Sciatic nerve (tissue), 2 donors: Measurements from ENCODE around the gene ARVCF. TPM values are rescaled to one million over a fixed set of nuclear protein-coding genes. Genes with fewer than 3 reads are reported as not detected.
A peak's percentile ranks its signal among the peaks of the same experiment; 100 is the strongest.
"Not testable (repeated sequence)": the region's sequence is repeated elsewhere in the genome, so short reads cannot be mapped to it uniquely, and the experiment has no call there.

ENCODE experiments used
- ATAC-seq: fragments of 200-7000 bp; cut with Tn5 transposase; one replicate; pipeline ENCODE4 v1.9.1; 2020; ENCODE audit warnings: mild to moderate bottlenecking, moderate library complexity
- DNase-seq: peaks from one replicate; pipeline ENCODE4 v3.0.0-alpha.2; 2020; ENCODE audit warnings: low spot score
- intact Hi-C: fragments of 100-400 bp; cut with DNase I; formaldehyde crosslinking; loops from one replicate; pipeline ENCODE4 v1.14.2; 2022
- microRNA-seq: library from miRNA; unstranded; fragments of <30 nt; microRNA quantifications from one replicate; pipeline ENCODE4 v1.2.0, GENCODE V29; 2020
- total RNA-seq: library from RNA; stranded (reverse); fragmentation: NEBNext Ultra II Directional; extraction: Animal tissue kit (Norgen Biotek cat#: 25700); gene quantifications from one replicate; pipeline ENCODE4 v1.2.1, GENCODE V29; 2021
- donor health status: DM: no; HTN: no; CAD: no.
- donor health status: DM: no; HTN: no; CAD: no.

Gene ARVCF
- total RNA-seq, 1 donor from 2014 or later, result 59.4 TPM

DNA sequence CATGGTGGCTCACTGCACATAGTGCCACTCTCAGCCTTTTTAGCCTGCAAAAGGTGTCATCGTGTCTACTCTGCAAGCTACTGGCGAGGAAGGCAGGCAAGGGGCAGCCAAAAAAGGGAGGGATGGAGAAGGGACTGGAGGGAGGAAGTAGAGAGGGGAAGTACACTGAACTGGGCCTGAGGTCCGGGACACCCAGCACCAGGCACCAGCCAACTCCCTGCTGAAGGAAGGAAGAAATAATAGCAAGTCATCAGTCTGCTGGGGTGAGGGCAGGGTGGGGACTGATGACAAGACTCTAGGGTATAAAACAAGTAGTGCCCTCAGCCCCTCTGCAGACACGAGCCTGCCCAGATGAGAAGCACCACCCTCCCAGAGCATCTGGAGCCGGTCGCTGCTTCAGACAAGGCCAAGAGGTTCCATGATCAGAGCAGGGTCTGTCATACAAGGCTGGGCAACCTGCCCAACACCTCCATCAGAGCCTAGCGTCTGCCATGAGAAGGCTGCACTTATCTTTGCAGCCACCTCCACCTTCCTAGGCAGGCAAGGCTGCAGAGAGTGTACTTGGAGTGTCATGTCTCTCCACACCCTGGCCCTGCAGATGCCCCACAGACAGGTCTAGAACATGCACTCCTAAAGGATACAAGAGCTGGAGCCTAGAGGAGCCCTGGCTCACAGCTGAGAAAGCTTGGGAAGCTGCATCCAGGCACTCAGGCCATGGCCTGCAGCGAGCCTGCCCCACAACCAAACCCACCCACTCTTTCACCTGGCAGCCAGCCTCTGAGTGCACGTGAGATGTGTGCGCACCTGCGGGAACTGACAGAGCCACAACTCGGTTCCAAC, 84.0 kb downstream of the ARVCF start:
- DNase-seq (no peak), ATAC-seq (peak; percentile 60)
- intact Hi-C loops, result no loop called here

GRCh38 chr22:19931514-19931913, 85.1 kb downstream of the ARVCF start:
- intact Hi-C loops, result no loop called here
- DNase-seq, result no peak
- no peak for ATAC-seq

GRCh38 chr22:19930551-19931486, 85.8 kb downstream of the ARVCF start:
- no peak for ATAC-seq
- DNase-seq, result no peak
- intact Hi-C loops, result no loop called here

DNA sequence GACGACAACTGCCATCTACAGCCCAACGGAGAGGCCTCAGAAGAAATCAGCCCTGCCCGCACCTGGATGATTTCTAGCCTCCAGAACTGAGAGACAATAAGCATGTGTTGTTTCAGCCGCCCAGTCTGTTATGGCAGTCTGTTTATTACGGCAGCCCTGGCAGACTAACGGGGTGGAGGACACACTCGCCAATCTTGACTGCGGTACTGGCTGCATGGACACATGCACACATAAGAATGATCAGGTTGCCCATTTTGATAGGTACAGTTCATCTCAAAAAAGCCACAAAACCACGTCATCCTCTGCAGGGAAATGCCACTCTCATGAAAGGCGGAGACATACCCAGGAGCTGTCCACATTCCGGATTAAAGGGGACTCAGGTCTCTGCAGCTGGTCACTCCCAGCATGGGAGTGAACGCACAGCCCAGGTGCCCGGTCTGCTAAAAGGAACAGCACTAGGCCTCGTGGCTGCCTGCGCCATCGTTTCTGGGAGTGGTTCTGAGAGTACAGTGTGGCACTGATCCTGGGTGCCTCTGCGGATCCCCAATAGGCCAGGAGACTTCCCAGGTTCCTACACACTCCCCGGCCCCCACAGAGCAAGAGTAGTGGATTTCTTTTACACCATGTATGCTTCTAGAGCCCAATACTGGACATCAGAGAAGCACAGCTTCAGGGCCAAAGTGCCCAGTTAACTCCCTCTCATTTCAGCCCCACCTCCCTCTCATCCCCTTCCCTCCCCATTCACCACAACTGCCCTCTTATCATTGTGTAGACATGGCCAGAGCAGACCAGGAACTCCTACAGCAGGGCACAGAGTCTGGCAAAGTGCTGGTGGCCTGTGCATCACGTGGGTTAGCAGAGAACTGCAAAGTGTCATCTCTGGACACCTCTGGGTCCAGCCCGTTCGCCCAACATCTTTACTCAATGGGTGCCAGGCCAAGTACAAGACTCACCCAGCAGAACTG, 86.8 kb downstream of the ARVCF start:
- DNase-seq, result no peak
- intact Hi-C loops, result no loop called here
- no peak for ATAC-seq

DNA sequence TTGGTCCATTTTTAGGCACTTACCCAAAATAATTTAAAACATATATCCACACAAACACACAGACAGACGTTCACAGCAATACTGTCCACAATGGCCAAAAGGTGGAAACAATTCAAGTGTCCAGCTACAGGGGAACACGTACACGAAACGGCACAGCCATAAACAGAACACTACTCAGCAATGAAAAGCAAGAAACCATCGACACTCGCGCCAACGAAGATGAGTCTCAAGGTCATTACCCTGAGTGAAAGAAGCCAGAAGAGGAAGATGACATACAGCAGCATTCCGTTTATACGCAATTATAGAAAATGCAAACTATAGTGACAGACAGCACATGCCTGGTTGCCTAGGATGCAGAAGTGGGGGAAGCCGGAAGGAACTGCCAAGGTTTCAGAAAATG, 88.4 kb downstream of the ARVCF start:
- no peak for ATAC-seq
- intact Hi-C loops, result no loop called here
- DNase-seq, result no peak

GRCh38 chr22:19927696-19928095, 88.9 kb downstream of the ARVCF start:
- intact Hi-C loops, result no loop called here
- DNase-seq (no peak), ATAC-seq (no peak)

DNA sequence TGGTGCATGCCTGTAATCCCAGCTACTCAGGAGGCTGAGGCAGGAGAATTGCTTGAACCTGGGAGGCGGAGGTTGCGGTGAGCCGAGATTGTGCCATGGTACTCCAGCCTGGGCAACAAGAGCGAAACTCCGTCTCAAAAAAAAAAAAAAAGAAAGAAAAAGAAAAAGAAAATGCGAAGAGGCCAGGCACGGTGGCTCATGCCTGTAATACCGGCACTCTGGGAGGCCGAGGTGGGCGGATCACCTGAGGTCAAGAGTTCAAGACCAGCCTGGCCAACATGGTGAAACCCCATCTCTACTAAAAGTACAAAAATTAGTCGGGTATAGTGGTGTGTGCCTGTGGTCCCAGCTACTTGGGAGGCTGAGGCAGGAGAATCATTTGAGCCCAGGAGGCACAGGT, 90.6 kb downstream of the ARVCF start:
- intact Hi-C loops, DNase-seq, ATAC-seq: not testable (repeated sequence)

DNA sequence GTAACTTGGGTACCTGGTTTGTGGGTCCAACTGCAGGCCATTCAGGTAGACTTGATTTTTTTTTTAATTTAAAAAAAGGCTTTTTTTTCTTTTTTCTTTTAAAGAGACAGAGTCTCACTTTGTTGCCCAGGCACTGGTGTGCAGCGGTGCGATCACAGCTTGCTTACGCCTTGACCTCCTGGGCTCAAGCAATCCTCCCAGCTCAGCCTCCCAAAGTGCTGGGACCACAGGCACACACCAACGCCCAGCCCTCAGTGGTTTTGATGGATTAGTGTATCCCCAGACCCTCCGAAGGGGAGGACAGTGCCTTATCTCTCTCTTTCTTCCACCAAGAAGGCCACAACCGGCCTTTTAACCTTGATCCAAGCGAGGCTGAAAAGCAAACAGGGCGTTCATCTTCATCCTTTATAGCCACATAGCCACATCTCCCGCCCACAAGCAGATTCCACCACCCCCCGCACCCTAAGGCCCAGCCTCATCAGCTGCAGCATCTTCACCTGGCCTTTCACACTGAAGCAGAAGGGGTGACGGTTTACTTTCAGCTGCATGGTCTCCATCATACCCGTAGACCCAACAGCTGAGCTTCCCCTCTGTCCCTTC, 92.6 kb downstream of the ARVCF start:
- intact Hi-C loops, result no loop called here
- DNase-seq, result no peak
- ATAC-seq, result no peak

DNA sequence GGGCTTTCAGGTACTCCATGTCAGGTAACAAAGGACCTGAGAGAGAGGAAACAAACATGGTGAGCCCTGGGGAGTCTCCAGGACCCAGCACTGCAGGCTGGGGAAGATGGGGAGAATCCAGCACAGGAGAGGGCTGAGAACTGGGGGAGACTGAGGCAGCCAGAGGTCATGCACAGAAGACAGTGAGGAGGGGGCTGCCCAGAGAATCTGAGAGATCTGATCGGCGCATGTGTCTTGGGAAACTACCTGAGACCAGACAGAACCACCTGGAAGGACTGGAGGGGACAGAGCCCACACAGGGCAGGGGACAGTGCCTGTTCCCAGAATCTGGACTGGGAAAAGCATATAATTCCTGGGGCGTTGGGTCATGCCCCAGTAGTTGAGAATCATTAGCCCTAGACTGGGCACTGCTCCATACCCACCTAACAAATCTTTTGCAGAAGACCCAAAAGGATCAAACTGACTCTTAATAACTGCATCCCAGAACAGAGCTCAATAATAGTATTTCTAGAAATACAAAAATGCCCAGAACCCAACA, 95.0 kb downstream of the ARVCF start:
- DNase-seq (no peak), ATAC-seq (no peak)
- intact Hi-C loops, result no loop called here

Small RNA genes lying within 50 kb of the gene (microRNA-seq; reads per million reads assigned to microRNA genes)
- gene MIR185 (1,297 reads per million, percentile 86 among the genes with 10 or more reads in this experiment), gene MIR4761 (not detected)

Other genes starting within 250 kb of the ARVCF start
- gene GNB1L, start 161.9 kb downstream of the ARVCF start, total RNA-seq, result 6.2 TPM
- 22.9 TPM for gene RTL10, start 161.9 kb downstream of the ARVCF start, total RNA-seq
- 155 TPM for gene COMT, start 75.1 kb downstream of the ARVCF start, total RNA-seq
- gene TXNRD2, start 75.0 kb downstream of the ARVCF start, total RNA-seq, result 33.9 TPM
- gene TANGO2, start 4.3 kb upstream of the ARVCF start, total RNA-seq, result 28.4 TPM
- 37.6 TPM for gene DGCR8, start 63.4 kb upstream of the ARVCF start, total RNA-seq
- 58.8 TPM for gene RANBP1, start 99.3 kb upstream of the ARVCF start, total RNA-seq
- gene TRMT2A, start 100.4 kb upstream of the ARVCF start, total RNA-seq, result 46.8 TPM
- gene ZDHHC8, start 115.0 kb upstream of the ARVCF start, total RNA-seq, result 143 TPM
- gene CCDC188, start 134.2 kb upstream of the ARVCF start, total RNA-seq, result 6.8 TPM